Stimulated activated CD8-positive, alpha-beta memory T cell treated with anti-CD3 and anti-CD28 coated beads, Interleukin-7, amount 100 ng/mL, for 1 hour (primary cell): Measurements from ENCODE around the gene TP53I3.
"Not testable (repeated sequence)": the region's sequence is repeated elsewhere in the genome, so short reads cannot be mapped to it uniquely, and the experiment has no call there.

Source experiments
- DNase-seq, 2 donors: peaks; one replicate each; pipeline ENCODE4 v3.0.0-alpha.2; 2020; ENCODE audit warnings: low read depth in 2 of 2

The TP53I3 gene

DNA sequence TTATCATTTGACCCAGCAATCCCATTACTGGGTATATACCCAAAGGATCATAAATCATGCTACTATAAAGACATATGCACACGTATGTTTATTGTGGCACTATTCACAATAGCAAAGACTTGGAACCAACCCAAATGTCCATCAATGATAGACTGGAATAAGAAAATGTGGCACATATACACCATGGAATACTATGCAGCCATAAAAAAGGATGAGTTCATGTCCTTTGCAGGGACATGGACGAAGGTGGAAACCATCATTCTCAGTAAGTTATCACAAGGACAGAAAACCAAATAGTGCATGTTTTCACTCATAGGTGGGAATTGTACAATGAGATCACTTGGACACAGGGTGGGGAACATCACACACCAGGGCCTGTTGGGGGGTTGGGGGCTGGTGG, 16.1 kb upstream of the TP53I3 start:
- DNase-seq, result not testable (repeated sequence)

DNA sequence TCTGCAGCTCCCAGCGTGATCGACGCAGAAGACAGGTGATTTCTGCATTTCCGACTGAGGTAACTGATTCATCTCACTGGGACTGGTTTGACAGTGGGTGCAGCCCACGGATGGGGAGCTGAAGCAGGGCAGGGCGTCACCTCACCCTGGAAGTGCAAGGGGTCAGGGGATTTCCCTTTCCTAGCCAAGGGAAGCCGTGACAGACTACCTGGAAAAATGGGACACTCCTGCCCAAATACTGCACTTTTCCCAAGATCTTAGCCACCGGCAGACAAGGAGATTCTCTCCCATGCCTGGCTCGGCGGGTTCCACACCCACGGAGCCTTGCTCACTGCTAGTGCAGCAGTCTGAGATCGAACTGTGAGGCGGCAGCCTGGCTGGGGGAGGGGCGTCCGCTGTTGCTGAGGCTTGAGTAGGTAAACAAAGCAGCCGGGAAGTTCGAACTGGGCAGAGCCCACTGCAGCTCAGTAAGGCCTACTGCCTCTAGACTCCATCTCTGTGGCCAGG, 10.6 kb upstream of the TP53I3 start:
- DNase-seq, result not testable (repeated sequence)

DNA sequence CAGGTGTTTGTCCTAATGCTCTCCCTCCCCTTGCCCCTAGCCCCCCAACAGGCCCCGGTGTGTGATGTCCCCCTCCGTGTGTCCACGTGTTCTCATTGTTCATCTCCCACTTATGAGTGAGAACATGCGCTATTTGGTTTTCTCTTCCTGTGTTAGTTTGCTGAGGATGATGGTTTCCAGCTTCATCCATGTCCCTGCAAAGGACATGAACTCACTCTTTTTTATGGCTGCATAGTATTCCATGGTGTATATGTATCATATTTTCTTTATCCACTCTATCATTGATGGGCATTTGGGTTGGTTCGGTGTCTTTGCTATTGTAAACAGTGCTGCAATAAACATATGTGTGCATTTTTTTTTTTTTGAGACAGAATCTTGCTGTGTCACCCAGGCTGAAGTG, 8.6 kb upstream of the TP53I3 start:
- DNase-seq, result not testable (repeated sequence)

DNA sequence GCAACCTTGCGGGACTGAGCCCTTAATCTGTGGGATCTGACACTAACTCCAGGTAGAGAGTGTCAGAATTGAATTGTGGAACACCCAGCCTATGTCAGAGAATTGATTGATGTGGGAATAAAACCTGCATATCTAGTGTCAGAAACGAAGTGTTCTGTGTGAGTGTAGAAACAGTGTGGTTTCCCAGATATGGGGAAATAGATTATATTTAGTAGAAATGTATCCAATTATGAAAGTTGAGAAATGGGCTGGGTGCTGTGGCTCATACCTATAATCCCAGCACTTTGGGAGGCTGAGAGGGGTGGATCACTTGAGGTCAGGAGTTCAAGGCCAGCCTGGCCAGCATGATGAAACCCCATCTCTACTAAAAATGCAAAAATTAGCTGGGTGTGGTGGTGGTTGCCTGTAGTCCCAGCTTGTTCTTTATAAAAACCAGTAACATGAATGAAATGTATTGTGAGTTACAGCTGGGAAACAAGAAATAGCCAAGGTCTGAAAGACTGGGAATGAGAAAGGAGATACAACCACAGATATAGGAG, 4.3 kb upstream of the TP53I3 start:
- no peak for DNase-seq

DNA sequence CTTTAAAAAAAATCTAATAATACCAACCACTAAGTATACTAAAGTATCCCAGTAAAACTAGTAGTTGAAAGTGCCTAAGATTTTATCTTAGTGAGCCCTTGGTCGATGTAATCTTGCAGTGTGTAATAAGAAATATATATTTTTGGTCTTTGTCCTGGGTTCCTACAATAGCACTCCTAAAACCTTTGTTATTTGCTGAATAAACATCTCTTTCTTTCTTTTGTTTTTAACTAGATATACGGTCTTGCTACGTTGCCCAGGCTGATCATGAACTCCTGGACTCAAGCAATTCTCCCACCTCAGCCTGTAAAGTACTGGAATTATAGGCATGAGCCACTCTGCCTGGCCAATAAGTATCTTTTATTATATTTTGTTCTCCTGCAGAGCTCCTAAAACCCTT, 2.4 kb upstream of the TP53I3 start:
- DNase-seq, result no peak

DNA sequence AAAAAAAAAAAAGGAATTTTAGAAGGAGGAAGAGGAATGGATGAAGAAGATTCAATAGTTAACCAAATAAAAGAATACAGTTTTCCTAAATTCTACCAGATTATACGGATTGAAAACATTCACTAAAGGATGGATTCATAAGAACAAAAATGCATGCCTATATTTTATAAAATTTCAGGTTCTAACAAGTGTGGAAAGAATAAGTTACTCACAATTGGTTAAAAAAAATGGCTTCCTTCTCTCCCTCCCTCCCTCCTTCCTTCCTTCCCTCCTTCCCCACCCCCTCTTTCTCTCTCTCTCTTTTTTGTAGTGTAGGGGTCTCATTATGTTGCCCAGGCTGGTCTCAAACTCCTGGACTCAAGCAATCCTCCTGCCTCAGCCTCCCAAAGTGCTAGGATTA, 1.6 kb upstream of the TP53I3 start:
- no peak for DNase-seq

DNA sequence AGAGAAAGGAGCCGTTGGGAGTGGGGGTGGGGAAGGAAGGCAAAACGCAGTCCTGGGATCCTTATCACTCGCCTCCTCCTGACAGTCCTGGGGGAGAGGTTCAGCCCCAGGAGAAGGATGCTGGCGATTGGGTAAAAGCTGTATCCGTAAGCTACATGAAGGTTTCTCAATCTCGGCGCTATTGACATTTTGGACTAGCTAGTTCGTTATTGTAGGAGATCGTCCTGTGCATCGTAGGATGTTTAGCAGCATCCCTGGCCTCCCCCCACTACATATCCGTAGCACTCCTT, 511 bp upstream of the TP53I3 start:
- DNase-seq, result no peak

DNA sequence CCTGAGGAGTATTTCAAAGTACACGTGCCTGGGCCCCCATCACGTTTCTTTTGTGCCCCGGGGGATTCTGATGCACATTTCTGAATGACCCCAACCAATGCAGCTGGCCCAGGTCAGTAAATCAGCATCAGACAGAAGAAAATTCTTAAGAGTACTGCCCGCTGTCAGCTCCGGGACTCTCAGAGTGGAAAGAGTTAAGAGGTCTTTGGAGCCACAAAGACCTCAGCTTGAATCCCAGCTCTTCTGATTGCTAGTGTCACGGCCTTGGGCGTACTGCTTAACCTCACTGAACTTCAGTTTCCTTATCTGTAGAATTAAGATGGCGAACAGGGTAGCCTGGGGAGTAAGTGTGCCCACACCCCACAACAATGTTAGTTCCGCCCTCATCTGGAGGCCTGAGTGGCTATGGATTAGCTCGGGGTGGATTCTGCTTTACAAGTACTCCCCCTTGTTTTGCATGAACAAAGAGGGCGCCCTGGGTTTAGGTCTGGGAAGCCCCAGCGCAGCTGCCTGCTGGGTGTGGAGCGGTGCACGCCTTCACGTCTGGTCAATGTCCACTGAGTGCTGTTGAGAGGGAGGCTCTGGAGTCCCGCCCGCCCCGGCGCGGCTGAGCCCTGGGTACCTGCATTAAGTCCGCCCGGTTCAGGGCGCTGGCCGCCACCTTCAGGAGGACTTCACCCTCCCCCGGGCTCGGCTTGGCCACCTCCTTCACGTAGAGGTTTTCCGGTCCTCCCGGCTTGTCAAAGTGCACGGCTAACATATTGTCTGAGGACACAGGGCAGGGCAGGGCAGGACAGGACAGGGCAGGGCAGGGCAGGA, 858 bp downstream of the TP53I3 start:
- DNase-seq, result no peak

DNA sequence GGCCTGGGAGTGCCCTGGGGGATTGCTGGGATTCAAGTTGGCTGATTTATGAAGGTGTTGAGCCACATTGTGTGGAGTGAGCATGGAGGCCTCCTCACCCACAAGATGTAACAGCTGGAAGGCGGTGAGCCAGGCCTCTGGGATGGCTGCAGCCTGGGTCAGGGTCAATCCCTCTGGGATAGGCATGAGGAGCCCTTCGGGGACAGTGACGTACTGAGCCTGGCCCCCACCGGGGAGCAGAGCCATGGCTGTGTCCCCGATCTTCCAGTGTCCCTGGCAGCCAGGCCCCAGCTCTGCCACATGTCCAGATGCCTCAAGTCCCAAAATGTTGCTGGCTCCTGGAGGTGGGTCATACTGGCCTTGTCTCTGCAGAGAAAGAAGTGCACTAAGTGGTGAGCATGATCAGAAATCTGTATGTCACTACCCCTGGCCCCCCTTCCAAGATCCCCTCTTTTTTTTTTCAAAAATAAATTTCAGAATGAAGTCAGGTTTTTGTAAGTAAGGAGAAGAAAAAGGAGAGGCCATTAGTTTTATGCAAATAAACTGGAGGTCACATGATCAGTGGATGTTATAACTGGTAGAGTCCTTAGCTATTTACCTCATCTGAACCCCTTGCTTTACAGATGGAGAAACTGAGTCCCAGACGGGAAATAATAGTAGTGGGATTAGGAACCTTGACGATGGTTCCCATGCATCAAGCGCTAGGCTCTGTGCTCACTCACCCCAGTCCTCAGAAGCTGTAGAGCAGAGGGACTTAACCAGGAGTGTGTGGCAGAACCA, 1.7 kb downstream of the TP53I3 start:
- no peak for DNase-seq

DNA sequence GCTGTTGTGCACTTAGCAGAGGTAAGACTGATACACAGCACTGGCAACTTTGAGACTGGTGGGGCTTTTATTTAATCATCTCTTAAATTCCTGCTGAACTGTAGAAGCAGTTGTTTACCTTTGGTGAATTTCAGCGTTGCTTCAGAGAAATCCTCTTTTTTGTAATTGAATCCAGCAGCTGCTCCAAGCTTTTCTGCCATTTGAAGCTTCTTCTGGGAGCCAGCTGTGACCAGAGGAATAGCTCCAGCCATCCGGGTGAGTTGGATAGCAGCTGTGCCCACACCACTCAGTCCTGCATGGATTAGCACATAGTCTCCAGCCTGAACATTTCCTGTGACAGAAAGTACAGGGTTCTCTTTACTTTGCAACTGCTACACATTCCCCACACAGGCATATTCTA, 3.9 kb downstream of the TP53I3 start:
- no peak for DNase-seq

DNA sequence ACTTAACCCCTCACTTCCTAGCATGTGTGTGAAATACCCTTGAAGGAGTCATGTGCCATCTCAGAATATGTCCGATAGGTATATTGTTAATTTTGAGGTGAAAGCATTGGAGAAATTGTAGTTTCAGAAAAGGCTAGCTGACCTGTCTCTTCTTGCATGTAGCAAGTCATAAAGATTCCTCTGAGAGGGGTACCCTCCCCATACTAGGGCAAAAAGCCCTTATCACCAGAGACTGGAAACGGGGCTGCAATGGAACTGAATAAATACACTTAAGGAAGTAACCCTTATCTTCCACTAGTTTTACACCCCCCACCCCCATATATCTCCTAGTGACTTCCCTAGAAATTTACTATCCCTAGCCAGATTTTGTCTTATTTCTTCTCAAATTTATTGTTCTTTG, 6.8 kb downstream of the TP53I3 start:
- DNase-seq, result no peak

DNA sequence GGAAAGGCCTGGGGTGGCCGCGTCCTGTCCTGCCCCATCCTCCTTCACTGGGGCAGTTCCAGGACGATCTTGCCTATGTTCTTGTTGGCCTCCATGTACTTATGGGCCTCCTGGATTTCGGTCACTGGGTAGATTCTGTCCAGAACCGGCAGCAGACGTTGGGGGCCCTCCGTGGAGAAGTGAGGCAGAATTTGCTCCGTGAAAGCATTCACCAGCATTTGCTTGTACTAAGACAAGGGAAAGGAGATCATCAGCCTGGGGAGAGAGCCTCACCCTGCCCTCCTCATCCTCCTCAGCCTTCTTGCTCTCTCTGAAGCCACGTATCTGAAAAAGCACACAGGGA, 7.1 kb downstream of the TP53I3 start:
- no peak for DNase-seq

DNA sequence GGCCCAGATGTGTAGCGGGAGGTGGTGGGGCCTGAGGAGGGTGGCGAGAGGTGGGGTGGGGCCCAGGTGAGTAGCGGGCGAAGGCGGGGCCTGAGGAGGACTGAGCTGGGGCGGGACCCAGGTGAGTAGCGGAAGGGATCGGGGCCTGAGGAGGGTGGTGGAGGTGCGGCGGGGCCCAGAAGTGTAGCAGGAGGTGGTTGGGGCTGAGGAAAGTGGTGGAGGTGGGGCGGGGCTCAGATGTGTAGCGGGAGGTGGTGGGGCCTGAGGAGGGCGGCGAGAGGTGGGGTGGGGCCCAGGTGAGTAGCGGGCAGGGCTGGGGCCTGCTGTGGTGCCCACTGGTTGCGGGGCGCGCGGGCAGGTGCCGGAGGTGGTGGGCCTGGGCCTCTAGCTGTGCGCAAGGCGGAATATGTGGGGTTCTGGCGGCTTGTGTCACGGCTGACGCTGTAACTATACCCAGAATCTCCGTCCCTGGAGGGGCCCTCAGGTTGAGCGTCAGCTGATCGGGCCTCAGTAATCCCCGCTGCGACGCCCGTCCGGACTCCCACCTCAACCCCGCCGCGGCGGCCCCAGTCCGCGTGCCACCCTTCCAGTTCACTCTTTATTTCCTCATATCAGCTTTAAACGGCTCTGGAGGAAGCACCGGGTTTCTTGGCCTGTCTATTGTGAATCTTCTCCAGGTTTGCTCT, 7.6 kb downstream of the TP53I3 start:
- no peak for DNase-seq

DNA sequence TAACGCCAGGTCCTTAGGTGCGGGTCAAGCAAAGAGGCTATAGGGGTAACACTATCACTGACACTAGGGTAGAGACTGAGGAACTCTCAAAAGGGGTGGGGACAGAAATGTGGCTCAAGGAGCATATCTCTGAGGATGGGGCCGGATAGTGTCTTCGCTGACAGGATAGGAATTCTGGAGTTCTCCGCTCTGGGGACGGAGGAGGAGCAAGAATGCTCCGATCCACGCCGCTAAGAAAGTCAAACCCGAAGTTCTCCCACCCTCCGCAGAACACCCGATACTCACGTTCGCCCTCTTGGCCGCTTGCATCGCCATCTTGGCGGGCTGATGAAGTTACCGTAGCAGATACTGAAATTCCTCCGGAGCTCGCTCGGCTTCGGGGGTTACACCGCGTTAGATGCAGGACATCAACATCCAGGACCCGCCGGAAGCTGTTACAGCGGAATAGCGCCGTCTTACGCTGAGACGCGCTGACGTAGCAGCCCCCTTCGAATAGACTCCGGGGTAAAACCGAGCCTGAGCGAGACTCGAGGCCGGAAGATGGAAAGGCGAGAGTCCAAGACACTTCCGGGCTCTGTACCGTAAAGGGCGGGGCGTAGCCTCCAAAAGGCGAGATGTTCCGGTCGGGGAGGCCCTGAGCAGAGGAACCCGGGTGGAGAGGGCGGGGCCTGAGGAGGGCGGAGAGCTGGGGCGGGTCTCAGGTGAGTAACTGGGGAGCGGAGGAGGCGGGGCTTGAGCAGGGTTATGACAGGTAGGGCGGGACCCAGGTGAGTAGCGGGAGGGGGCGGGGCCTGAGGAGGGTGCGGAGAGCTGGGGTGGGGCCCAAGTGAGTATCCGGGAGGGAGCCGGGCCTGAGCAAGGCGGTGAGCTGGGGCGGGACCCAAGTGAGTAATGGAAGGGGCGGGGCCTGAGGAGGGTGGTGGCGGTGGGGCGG, 8.5 kb downstream of the TP53I3 start, which contains the start of gene SF3B6:
Gene SF3B6 (minus strand): TSS at position 412 of the 934 bp plus-strand sequence. CDS start 97 bp downstream, at position 315.
- DNase-seq, result peak; percentile 96 to 99

DNA sequence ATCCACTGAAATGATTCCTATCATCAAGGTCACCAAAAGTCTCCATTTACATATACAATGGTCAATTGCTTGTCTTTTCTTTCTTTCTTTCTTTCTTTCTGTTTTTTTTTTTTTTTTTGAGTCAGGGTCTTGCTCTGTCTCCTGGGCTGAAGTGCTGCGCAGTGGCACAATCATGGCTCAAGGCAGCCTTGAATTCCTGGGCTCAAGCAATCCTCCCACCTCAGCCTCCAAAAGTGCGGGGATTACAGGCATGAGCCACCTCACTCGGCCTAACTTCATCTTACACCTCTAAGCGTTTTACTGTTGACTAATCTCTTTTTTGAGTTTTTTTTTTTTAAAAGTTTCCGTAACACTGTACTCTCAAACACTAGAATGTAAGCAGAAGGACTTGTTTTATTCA, 9.4 kb downstream of the TP53I3 start:
- DNase-seq, result no peak

DNA sequence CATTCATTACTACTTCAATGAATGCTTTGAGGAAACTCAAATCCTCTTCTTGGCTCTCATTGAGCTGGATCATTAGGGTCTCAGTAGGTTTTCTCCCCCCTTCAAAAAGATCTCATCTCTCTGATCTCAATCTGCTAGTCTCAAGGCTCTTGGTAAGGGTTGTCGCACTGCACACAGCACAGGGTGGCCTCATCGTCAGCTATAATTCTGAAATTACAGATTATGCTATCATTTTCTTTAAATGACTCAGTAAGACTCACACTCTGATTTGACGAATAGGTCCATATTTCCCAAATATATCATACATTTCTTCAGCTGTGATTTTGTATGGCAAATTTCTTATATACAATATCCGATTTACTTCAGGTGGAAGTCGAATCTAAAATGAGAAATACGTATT, 10.8 kb downstream of the TP53I3 start:
- no peak for DNase-seq

DNA sequence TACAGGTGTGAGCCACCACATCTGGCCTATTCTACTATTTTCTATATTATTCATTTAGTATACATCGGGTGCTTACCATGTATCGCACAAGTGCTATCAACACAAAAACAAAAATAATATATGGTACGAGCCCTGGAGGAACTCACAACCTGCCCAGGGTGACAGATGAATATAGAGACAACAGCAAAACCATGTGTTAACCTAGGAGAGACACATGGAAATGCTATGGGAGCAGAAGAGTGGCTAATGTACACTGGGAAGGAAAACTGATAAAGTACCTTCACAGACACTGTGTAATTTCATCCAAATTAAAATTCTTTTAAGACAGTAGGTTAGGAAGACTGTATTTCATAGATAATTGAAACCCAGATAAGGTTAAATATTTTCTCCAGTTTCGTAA, 12.4 kb downstream of the TP53I3 start:
- DNase-seq, result no peak

DNA sequence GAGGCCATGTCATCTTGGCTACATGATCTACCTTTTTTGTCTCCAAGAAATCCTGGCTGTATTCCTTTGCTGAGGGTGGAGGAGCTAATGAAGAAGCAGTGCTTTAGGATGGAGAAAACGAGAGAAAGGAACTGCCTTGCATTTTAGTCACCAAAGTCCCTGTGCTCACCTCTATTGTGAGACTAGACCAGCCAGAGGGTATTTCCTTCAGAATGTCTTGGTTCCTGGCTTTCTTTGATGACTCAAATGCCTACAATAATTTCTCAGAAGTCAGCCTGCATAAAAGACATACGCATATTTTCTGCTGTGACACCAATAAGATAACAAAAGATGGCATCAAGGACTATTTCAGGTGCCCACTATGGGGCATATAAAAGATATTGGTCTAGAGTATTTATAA, 19.3 kb downstream of the TP53I3 start:
- DNase-seq, result no peak

DNA sequence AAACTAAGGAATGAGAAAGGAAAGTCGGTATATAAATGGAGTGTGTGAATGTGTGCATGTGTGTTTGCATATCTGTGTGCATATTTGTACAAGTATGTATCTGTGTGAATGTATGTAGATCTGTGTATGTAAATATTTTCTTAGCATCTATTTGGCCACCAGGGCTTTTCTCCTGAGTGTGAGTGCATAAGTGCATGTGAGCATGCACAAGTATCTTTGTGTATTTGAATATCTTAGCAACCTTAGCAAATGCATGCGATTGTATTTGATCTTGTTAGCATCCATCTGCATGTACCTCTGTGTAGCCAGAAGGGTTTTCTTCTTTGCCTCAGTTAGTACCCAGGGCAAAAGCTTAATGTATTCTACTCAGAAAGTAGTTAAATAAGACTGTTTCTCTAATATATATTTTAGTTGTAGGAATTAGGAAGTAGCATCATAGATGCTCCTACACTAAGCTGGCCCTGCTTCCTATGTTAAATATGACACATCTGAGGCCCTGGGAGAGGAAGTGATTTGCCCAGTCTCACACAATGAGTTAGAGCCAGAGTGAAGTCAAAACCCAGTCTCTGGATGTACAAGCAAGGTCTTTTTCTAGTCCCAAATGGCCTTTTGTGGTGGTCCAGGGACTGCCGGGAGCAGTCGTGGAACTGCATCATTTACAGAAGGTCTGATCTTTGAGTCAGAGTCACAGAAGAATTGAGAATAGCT, 25.9 kb downstream of the TP53I3 start:
- DNase-seq, result no peak

DNA sequence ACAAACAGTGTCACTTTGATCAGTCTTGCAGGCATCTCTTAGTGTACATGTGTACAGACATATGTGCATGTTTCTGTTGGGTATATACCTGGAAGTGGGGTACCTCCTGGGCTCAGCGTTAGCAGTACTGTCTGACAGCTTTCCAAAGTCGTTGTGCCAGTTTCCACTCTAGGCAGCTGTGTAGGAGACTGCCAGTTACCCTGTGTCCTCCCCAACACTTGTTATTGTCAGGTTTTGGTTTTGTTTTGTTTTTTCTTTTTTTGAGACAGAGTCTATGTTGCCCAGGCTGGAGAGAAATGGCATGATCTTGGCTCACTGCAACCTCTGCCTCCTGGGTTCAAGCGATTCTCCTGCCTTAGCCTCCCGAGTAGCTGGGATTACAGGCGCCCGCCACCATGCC, 28.9 kb downstream of the TP53I3 start:
- no peak for DNase-seq
